GM12891 (cell line): ENCODE results near the gene METAP1D.

Experiments used
- POLR2A ChIP-seq: IDR thresholded peaks from 2 replicates; pipeline ENCODE4 v1.6.1; 2011; ENCODE audit warnings: low read depth, low read length, control low read depth
- POLR2AphosphoS5 ChIP-seq: IDR thresholded peaks from 2 replicates; pipeline ENCODE4 v1.6.1; 2011; ENCODE audit warnings: low read depth, low read length, control low read depth
- POU2F2 ChIP-seq: IDR thresholded peaks from 2 replicates; pipeline ENCODE4 v1.6.1; 2011; ENCODE audit warnings: low read depth, mild to moderate bottlenecking, control low read depth, low read length, moderate library complexity
- SPI1 ChIP-seq: IDR thresholded peaks from 2 replicates; pipeline ENCODE4 v1.6.1; 2011; ENCODE audit warnings: low read depth, low read length, control low read depth
- TAF1 ChIP-seq: IDR thresholded peaks from 2 replicates; pipeline ENCODE4 v1.6.1; 2011; ENCODE audit warnings: low read depth, low read length, control low read depth

DNA sequence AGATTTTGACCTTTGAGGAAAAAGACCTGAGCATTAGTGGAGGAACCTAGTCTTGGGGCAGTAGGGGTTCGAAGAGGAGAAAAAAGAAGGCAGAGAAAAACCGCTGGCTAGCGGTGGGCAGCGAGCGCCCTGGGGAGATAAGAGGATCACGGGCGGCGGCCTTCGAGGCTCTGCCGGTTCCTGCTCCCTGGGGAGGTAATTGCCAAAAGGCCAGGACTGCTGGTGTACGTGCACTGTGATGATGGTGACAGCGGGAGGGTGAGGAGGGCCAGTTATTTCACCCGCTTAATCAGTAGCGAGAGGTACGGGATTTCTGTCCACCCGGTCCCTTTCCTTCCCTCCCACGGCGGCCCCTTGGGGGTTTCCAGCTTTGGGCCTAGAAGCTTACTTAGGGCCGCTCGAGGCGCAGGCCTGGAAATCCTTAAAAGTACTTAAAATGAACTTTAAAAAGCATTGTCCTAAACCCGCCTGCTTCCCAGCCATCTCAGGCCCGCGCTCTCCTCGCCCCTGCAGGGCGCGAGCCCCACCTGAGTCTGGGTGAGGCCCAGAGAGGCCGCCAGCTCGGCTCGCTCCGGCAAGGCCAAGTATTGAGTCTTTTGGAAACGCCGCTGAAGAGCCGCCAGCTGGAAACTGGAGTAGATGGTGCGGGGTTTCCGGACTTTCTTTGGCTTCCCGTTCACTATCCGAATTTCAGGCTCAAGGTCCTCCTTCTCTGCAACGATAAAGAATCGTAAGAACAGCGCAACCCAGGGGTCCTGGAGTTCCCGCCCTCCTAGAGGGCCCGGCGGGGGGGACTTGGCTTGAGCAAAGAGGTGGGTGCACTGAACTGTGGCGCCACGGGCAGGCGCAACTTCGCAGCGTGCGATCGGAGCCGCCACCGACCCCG, 101.4 kb downstream of the METAP1D start:
- TF ChIP-seq POLR2A (no peak), POLR2AphosphoS5 (no peak), TAF1 (no peak), SPI1 (no peak), POU2F2 (no peak)
